Gastroesophageal sphincter (tissue), 3 donors: Measurements from ENCODE around the gene RNF145.

ENCODE experiments used
- EP300 ChIP-seq: sonication (generic); formaldehyde crosslinking; IDR thresholded peaks from one replicate; pipeline ENCODE4 v1.6.1; 2017; ENCODE audit warnings: antibody characterized with exemption, mild to moderate bottlenecking
- POLR2A ChIP-seq, 2 donors: fragments of 450-650 bp; IDR thresholded peaks; one replicate each; pipeline ENCODE4 v1.6.1; 2017; ENCODE audit warnings: antibody characterized with exemption in 2 of 2, mild to moderate bottlenecking in 2 of 2, moderate library complexity in 1 of 2
- POLR2AphosphoS5 ChIP-seq: sonication (generic); formaldehyde crosslinking; IDR thresholded peaks from one replicate; pipeline ENCODE4 v1.6.1; 2017; ENCODE audit warnings: antibody characterized with exemption
- TF ChIP-seq, protein P1 (sequence below), 4 experiments: fragments of 200-600 bp in 2 of 4; fragments of 450-650 bp in 2 of 4; sonication (generic) in 1 of 4; IDR thresholded peaks; one replicate each; pipeline ENCODE4 v1.5.1; 2017 to 2019; ENCODE audit warnings: antibody characterized with exemption in 4 of 4, mild to moderate bottlenecking in 2 of 4, moderate library complexity in 2 of 4

DNA sequence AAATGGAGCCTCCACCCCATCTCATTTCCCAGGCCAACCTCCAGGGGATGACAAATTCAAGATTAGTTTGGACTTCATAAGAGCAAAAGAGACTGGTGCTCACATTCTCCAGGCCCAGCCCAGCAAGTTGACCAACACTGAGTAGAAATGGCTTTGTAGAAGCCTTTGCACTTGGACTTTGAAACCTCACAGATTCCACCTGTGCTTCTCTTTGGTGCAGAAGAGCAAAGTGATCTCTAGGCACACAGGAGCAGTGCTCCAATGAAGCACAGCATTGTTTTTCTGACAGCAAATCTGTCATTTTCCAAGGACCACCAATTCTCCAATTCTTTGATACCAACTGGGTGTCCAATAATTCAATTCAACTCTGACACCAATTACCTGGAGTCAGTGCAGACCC is 17.1 kb upstream of the RNF145 start:
- TF ChIP-seq, protein P1, sequence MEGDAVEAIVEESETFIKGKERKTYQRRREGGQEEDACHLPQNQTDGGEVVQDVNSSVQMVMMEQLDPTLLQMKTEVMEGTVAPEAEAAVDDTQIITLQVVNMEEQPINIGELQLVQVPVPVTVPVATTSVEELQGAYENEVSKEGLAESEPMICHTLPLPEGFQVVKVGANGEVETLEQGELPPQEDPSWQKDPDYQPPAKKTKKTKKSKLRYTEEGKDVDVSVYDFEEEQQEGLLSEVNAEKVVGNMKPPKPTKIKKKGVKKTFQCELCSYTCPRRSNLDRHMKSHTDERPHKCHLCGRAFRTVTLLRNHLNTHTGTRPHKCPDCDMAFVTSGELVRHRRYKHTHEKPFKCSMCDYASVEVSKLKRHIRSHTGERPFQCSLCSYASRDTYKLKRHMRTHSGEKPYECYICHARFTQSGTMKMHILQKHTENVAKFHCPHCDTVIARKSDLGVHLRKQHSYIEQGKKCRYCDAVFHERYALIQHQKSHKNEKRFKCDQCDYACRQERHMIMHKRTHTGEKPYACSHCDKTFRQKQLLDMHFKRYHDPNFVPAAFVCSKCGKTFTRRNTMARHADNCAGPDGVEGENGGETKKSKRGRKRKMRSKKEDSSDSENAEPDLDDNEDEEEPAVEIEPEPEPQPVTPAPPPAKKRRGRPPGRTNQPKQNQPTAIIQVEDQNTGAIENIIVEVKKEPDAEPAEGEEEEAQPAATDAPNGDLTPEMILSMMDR (IDR thresholded peaks at IDR 0.05), result no peak
- TF ChIP-seq POLR2A (IDR thresholded peaks at IDR 0.05) (no peak), POLR2AphosphoS5 (no peak), EP300 (no peak)
